ENCODE results near the gene TAF4.
"Not testable (repeated sequence)": the region's sequence is repeated elsewhere in the genome, so short reads cannot be mapped to it uniquely, and the experiment has no call there.

Gene TAF4

GRCh38 chr20:62003567-62004405, 61.9 kb downstream of the TAF4 start:
- DNase-seq (ENCODE audit: low read depth), result no peak

GRCh38 chr20:62002882-62003480, 62.7 kb downstream of the TAF4 start:
- DNase-seq (ENCODE audit: low read depth), result no peak

DNA sequence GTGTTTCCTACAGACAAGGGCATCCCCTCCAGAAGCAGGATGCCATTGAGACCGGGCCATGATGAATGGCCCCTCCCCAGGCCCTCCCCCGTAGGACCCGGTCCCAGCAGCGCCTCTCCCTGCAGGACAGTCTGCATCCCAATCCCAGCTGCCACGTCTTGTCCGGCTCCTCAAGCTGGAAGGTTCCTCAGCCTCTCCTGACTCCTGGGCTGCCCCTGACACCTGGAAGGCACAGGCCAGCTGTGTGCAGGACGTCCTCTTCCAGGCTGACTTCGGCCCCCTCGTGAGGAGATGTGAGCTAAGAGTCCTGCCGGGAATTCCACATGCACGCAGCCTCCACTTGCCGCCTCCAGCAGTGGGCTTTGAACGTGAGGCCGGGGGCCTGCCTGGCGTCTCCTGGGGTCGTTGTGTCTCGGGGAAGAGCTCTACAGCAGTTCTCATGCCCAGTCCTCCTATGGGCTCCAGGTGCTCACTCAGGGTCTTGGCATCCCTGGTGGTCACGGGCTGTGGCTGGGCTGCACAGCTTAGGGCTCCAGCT, 64.4 kb downstream of the TAF4 start:
- no peak for DNase-seq (ENCODE audit: low read depth)

DNA sequence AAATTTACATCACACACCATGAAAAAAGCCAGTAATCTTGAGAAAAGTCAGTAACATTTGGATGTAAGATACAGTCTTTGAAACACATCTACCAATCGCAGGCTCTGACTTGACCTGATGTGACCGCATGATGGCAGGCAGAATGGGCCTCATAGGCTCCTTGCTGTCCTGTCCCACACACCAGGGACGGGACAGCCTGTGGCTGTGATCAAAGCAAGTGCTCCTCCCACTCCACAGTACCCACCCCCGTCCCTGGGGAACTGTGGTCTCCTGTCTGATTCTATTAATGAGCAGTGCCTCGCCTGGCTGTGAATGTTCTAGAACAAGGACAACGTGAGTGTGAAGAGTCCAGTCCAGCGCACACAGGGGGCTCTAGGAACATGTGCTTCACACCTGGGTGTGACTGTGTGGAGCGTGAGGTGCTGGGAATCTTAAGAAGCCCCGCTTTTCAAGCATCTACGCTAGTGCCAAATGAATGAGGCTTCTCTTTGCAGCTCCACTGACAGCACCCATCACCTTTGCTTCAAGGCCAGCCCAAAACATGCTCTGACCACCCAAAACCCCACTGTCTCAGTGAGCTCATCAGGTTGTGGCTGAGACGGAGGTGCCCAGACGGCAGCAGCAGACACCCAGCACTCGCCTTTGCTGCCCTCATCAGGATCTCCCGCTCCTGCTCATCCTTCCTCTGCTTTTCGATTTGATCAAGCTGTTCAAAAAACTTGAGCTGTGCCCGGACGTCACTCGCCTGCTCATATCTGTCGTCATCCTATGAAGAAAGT, 67.1 kb downstream of the TAF4 start:
- no peak for DNase-seq (ENCODE audit: low read depth)

DNA sequence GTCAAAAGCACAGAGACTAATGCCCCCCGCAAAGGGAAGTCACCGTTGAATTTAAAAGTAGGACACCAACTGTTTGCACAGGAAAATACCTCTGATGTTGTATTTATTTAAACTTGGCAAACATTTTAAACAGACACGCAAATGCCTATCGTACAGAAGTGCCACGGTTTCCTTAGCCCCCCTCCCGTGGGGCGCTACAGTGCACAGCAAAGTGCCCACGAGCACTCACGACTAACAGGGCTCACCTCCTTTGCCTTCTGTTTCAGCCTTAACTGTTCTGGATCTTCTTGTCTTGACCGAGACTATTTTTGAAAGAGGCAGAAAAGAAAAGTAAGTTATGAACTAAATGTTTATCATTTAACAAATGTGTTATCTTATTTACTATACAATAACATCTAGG, 67.8 kb downstream of the TAF4 start:
- no peak for DNase-seq (ENCODE audit: low read depth)

GRCh38 chr20:61997372-61997771, 68.3 kb downstream of the TAF4 start:
- DNase-seq (ENCODE audit: low read depth), result no peak

GRCh38 chr20:61994546-61994945, 71.1 kb downstream of the TAF4 start:
- no peak for DNase-seq (ENCODE audit: low read depth)

DNA sequence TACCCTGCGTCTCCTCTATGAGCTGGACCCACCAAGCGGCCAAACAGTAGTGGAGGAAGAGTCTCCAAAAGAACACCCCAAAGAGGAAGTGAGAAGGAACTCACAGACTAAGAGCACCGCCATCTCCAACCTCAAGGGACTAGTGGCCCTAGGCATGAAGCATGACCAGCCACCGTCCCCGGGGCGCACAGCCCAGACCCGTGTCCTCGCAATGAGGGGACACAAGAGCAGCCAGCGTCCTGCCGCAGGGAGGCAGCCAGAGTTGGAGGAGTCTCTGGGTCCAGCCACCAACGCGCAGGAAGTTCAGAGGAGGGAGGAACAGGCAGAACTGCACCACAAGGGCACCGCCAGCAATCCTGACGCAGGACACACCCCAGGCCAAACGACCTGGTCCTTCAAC, 72.6 kb downstream of the TAF4 start:
- DNase-seq (ENCODE audit: low read depth), result no peak

- DNase-seq (ENCODE audit: low read depth), result no peak
Measured at GRCh38 chr20:61991476-61991875, 74.2 kb downstream of the TAF4 start.

DNA sequence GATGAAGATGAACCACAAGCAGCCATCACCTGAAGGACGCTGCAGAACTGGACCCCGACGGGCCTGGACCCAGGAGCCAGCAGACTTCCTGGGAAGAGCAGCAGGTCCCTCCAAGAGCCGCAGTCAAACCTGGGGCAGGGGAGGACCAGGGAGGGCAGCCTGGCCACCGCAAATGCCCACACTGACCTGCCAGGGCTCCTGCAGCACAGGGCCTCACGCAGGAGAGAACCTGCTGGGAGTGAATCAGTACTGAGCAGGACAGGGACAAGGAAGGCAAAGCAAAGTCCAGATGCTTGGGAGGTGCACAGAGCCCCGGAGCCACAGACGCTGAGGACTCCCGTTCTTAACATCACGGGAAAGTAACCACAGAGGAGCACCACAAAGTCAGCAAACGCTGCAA, 75.2 kb downstream of the TAF4 start:
- no peak for DNase-seq (ENCODE audit: low read depth)

DNA sequence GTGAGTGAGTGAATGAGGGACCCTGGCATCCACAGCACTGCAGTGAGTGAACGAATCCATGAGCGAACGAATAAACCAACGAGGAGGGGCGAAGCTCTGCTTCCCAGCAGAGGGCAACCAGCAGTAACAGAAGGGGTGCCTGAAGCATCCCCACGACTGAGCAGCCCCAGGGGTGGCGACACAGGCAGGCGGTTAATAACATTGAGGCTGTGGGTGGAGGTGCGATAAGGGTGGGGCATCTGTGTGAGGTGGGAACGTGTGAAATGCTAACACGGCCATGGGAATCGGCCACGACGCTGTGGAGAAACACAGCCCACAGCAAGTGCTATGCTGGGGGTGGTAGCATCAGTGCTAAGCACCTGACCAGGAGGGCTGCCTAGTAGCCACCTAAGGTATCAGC, 75.9 kb downstream of the TAF4 start:
- DNase-seq (ENCODE audit: low read depth), result no peak

DNA sequence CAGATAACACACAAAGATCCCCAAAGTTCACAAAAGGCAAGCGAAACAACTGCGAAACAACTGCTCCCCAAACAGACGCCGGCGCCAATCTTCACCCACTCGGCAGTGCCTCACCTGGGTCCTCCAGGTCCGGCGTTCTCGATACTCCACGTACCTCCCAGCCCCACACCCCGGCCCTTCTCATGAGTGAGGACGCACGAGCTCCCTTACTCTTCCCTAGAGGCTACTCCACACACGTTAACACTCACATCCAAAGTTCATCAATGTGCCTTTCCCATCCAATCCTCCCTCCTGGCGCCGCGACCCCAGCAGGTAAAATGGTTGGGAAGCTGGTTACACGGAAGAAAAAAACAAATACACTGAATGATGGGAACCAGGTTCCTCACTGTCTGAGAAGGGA, 77.0 kb downstream of the TAF4 start:
- DNase-seq (ENCODE audit: low read depth), result no peak

DNA sequence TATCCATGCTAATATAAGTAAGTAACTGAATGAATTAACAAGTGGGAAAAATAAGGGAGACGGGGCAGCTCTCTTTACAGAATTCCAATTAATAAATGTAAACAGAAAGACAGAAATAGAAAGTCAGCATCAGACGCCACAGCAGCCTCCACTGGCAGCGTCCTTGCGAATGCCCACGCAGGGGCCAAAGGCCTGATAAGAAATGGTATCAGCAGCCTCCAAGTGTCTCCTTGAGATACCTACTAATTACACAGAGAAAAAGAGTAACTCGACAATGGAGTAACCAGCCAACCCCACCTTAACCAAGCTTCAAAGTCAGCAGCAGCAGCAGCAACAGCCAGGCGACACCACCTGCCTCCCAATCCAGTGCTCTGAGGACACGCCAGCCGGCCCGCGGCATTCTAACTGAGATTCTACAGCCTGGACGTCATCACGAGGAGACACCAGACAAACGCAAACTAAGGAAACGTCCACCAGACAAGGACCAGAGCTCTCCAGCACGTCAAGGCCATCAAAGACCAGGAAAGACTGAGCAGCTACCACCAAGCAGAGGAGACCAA, 78.8 kb downstream of the TAF4 start:
- no peak for DNase-seq (ENCODE audit: low read depth)

- DNase-seq (ENCODE audit: low read depth), result no peak
Measured at GRCh38 chr20:61985096-61985495, 80.6 kb downstream of the TAF4 start.

DNA sequence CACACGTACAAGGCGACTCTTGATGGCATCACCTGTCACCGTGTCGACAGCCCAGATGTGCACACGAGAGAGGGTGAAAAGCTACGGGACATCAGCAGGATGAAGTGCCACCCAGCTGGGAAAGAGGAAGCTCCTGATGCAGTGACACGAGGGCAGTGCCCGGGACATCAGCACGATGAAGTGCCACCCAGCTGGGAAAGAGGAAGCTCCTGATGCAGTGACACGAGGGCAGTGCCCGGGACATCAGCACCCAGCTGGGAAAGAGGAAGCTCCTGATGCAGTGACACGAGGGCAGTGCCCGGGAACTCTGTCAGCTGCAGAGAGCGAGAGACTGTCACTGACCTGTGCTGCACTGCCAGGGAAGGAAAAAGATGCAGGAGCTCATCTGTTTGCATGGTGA, 81.2 kb downstream of the TAF4 start:
- not testable (repeated sequence) for DNase-seq (ENCODE audit: low read depth)

- DNase-seq (ENCODE audit: low read depth), result no peak
Measured at GRCh38 chr20:61983965-61984364, 81.7 kb downstream of the TAF4 start.

DNA sequence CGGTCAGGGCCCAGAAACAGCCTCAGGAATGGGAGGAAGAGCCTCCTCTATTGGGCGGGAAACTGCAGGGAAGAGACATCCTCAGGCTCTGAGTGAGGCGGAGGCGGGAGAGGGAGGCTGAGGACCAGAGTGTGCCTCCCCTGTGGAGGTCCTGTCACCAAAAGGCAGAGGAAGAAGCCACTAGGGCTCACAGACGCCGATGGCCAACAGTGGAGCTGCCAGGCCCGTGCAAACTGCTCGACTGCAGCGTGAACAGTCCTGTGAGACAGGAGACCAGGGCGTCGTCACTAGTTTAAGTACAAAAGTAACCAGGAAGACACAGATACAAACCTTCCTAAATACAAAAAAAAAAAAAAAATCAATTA, 82.7 kb downstream of the TAF4 start:
- no peak for DNase-seq (ENCODE audit: low read depth)

DNA sequence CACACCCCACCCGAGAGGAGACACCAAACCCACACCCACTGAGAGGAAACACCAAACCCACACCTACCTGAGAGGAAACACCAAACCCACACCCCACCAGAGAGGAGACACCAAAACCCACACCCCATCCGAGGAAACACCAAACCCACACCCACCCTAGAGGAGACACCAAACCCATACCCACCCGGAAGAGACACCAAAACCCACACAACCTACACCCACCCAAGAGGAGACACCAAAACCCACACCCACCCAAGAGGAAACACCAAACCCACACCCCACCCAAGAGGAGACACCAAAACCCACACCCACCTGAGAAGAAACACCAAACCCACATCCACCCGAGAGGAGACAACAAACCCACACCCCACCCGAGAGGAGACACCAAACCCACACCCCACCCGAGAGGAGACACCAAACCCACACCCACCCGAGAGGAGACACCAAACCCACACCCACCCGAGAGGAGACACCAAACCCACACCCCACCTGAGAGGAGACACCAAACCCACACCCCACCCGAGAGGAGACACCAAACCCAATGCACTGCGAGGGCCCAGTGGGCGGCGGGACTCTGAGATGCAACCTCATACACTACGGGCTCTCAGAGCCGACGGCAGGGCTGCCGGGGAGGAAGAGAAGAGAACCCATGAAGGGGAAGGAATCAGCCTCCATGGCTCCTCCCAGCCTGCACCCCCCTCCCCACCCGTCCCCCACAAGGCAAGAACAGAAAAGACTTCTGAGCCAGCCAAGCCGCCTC, 83.3 kb downstream of the TAF4 start:
- DNase-seq (ENCODE audit: low read depth), result no peak

DNA sequence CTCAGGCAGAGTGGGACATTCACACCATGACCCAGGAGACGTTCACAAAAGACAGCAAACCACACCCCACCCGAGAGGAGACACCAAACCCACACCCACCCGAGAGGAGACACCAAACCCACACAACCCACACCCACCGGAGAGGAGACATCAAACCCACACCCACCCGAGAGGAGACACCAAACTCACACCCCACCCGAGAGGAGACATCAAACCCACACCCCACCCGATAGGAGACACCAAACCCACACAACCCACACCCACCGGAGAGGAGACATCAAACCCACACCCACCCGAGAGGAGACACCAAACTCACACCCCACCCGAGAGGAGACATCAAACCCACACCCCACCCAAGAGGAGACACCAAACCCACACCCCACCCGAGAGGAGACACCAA, 84.0 kb downstream of the TAF4 start:
- not testable (repeated sequence) for DNase-seq (ENCODE audit: low read depth)

GRCh38 chr20:61980647-61981583, 84.8 kb downstream of the TAF4 start:
- no peak for DNase-seq (ENCODE audit: low read depth)

Data from non-pigmented ciliary epithelial cell (primary cell).